ENCODE data around the gene ENGASE.

ENGASE gene

GRCh38 chr17:79089720-79090442 is 15.3 kb downstream of the ENGASE start:
- ChIA-PET CTCF (interaction anchor here (3.2 kb wide), 1 partner anchor 302 kb away, joined by 24 read pairs; no protein-coding TSS in a partner anchor), POLR2A (interaction anchor here (1.3 kb wide), 1 partner anchor 8 kb away, joined by 3 read pairs; no protein-coding TSS in a partner anchor)
- TF ChIP-seq TARDBP (IDR thresholded peaks at IDR 0.05) (no peak), ARNT (IDR thresholded peaks at IDR 0.05) (no peak)
- no peak for DNase-seq (ENCODE audit: extremely low spot score)

- TF ChIP-seq BHLHE40 (IDR thresholded peaks at IDR 0.05; ENCODE audit: borderline replicate concordance) (no peak), CTBP1 (IDR thresholded peaks at IDR 0.05; ENCODE audit: borderline replicate concordance) (no peak), ZNF384 (IDR thresholded peaks at IDR 0.05) (no peak), FOXM1 (IDR thresholded peaks at IDR 0.05; ENCODE audit: borderline replicate concordance) (no peak), TARDBP (IDR thresholded peaks at IDR 0.05) (no peak), NFRKB (IDR thresholded peaks at IDR 0.05) (no peak)
- POLR2A ChIA-PET: no interaction called here
- no peak for DNase-seq (ENCODE audit: extremely low spot score)
- CTCF ChIA-PET: interaction anchor here (0.5 kb wide), 1 partner anchor 301 kb away, joined by 3 read pairs; no protein-coding TSS in a partner anchor
These were observed 16.0 kb downstream of the ENGASE start for GRCh38 chr17:79090443-79091225.

GRCh38 chr17:79091226-79091670 is 16.6 kb downstream of the ENGASE start:
- POLR2A ChIA-PET: no interaction called here
- DNase-seq (ENCODE audit: extremely low spot score): no peak
- CTCF ChIA-PET: interaction anchor here (0.5 kb wide), 1 partner anchor 301 kb away, joined by 3 read pairs; no protein-coding TSS in a partner anchor
- TF ChIP-seq FOXM1 (IDR thresholded peaks at IDR 0.05; ENCODE audit: borderline replicate concordance) (no peak), L3MBTL2 (conservative IDR thresholded peaks at IDR 0.05) (no peak), NFRKB (IDR thresholded peaks at IDR 0.05) (no peak), TARDBP (IDR thresholded peaks at IDR 0.05) (no peak), FOXK2 (IDR thresholded peaks at IDR 0.05) (no peak), HDGF (IDR thresholded peaks at IDR 0.05; ENCODE audit: borderline replicate concordance) (no peak), LEF1 (IDR thresholded peaks at IDR 0.05; ENCODE audit: borderline replicate concordance) (no peak), SUZ12 (IDR thresholded peaks at IDR 0.05) (no peak), FOXA1 (IDR thresholded peaks at IDR 0.05) (no peak), ZNF384 (IDR thresholded peaks at IDR 0.05) (no peak), BHLHE40 (IDR thresholded peaks at IDR 0.05; ENCODE audit: borderline replicate concordance) (no peak), CTBP1 (IDR thresholded peaks at IDR 0.05; ENCODE audit: borderline replicate concordance) (no peak), ARNT (IDR thresholded peaks at IDR 0.05) (no peak)

GRCh38 chr17:79092567-79092966 is 17.9 kb downstream of the ENGASE start:
- DNase-seq (ENCODE audit: extremely low spot score): no peak
- POLR2A ChIA-PET: no interaction called here
- TF ChIP-seq CTBP1 (IDR thresholded peaks at IDR 0.05; ENCODE audit: borderline replicate concordance) (no peak), FOXK2 (IDR thresholded peaks at IDR 0.05) (no peak), SP1 (IDR thresholded peaks at IDR 0.05) (no peak)
- CTCF ChIA-PET: interaction anchor here (1.9 kb wide), 1 partner anchor 308 kb away, joined by 7 read pairs; no protein-coding TSS in a partner anchor

GRCh38 chr17:79093270-79093669 is 18.6 kb downstream of the ENGASE start:
- TF ChIP-seq FOXM1 (IDR thresholded peaks at IDR 0.05; ENCODE audit: borderline replicate concordance) (no peak), L3MBTL2 (conservative IDR thresholded peaks at IDR 0.05) (no peak), SUZ12 (IDR thresholded peaks at IDR 0.05) (no peak), ARNT (IDR thresholded peaks at IDR 0.05) (no peak), NFRKB (IDR thresholded peaks at IDR 0.05) (no peak), LEF1 (IDR thresholded peaks at IDR 0.05; ENCODE audit: borderline replicate concordance) (no peak), PKNOX1 (IDR thresholded peaks at IDR 0.05) (no peak), ZNF384 (IDR thresholded peaks at IDR 0.05) (no peak), SP1 (IDR thresholded peaks at IDR 0.05) (no peak), TARDBP (IDR thresholded peaks at IDR 0.05) (no peak)
- POLR2A ChIA-PET: no interaction called here
- CTCF ChIA-PET: interaction anchor here (0.5 to 1.9 kb wide), 3 partner anchors 17 to 308 kb away, joined by 3 to 13 read pairs (median 7); no protein-coding TSS in a partner anchor
- DNase-seq (ENCODE audit: extremely low spot score): no peak

GRCh38 chr17:79094261-79094660 is 19.6 kb downstream of the ENGASE start:
- CTCF ChIA-PET: interaction anchor here (1.9 kb wide), 1 partner anchor 307 kb away, joined by 7 read pairs; no protein-coding TSS in a partner anchor

GRCh38 chr17:79095345-79096055 is 20.9 kb downstream of the ENGASE start:
- CTCF ChIA-PET: no interaction called here
- DNase-seq (ENCODE audit: extremely low spot score): no peak
- POLR2A ChIA-PET: no interaction called here
- TF ChIP-seq SUZ12 (IDR thresholded peaks at IDR 0.05) (no peak), FOXK2 (IDR thresholded peaks at IDR 0.05) (no peak), LEF1 (IDR thresholded peaks at IDR 0.05; ENCODE audit: borderline replicate concordance) (no peak), ARNT (IDR thresholded peaks at IDR 0.05) (no peak), CTBP1 (IDR thresholded peaks at IDR 0.05; ENCODE audit: borderline replicate concordance) (no peak), PKNOX1 (IDR thresholded peaks at IDR 0.05) (no peak)

More at GRCh38 chr17:79094261-79094660, 19.6 kb downstream of the ENGASE start:
- no peak for DNase-seq (ENCODE audit: extremely low spot score)
- TF ChIP-seq FOXK2 (IDR thresholded peaks at IDR 0.05) (no peak), FOXA1 (IDR thresholded peaks at IDR 0.05) (no peak), FOXM1 (IDR thresholded peaks at IDR 0.05; ENCODE audit: borderline replicate concordance) (no peak), NFRKB (IDR thresholded peaks at IDR 0.05) (no peak), TARDBP (IDR thresholded peaks at IDR 0.05) (no peak), LEF1 (IDR thresholded peaks at IDR 0.05; ENCODE audit: borderline replicate concordance) (no peak)
- POLR2A ChIA-PET: no interaction called here
